Astrocyte of the spinal cord (primary cell): ENCODE data around the gene EGFLAM.

Experiments
- DNase-seq: peaks from one replicate; pipeline ENCODE4 v3.0.0; 2011; ENCODE audit warnings: low read depth, low spot score
- H3K4me3 ChIP-seq: 2 replicates; pipeline ENCODE4 v1.5.1; 2011; ENCODE audit warnings: low read depth, mild to moderate bottlenecking, low read length, moderate library complexity
- CTCF ChIP-seq: IDR thresholded peaks from 2 replicates; pipeline ENCODE4 v1.5.1; 2012; ENCODE audit warnings: low read depth, mild to moderate bottlenecking, low read length, inconsistent platforms
- in situ Hi-C: cut with HindIII; loops from 2 replicates; pipeline ENCODE4 v1.10.0; 2017; ENCODE audit warnings: low sequenced_read_pairs

EGFLAM gene

GRCh38 chr5:38465061-38465460, 206.7 kb downstream of the EGFLAM start:
- no peak overlapping the region for H3K4me3 ChIP-seq
- in situ Hi-C loops: no loop called here
- no peak for DNase-seq
- no peak for TF ChIP-seq CTCF

DNA sequence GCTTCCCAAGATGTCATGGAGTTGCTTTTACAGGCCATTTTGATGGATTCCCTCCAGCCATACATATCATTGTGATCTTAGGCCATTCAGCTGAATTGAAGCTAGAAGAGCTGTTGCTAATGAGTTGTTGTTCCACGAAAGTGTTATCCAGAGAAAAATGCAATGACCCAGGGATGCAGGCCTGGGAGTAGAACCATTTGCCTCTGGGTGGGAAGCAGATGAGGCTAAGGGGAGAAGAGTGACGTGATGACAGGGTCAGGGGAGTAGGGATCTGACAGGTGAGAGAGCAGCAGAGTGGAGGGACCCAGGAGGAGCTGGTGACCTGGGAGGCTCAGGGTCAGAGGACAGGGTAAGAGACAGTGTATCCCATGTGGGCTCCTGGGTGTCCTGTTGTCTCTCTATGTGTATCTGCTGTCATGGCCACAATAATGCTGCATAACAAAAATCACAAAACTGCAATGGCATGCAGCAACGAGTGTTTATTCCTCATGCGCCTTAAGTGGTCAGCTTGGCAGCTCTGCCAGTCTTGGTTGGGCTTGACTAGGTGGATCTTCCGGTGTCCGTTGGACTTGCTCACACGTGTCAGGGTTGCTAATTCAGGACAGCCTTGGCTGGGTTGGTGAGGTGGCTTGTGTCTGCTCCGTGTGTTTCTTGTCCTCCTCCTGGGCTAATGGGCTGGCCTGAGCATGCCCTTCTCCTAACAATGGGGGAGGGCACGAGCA, 207.5 kb downstream of the EGFLAM start:
- DNase-seq: no peak
- TF ChIP-seq CTCF: no peak
- H3K4me3 ChIP-seq: no peak overlapping the region
- in situ Hi-C loops: no loop called here

GRCh38 chr5:38466424-38467189, 208.2 kb downstream of the EGFLAM start:
- in situ Hi-C loops: no loop called here
- no peak for TF ChIP-seq CTCF
- peak; percentile 65 for DNase-seq
- H3K4me3 ChIP-seq: no peak overlapping the region

- DNase-seq: peak; percentile 53
- in situ Hi-C loops: no loop called here
- no peak for TF ChIP-seq CTCF
- no peak overlapping the region for H3K4me3 ChIP-seq
These were observed 209.1 kb downstream of the EGFLAM start for GRCh38 chr5:38467353-38468040.

- no peak overlapping the region for H3K4me3 ChIP-seq
- DNase-seq: peak; percentile 92
- no peak for TF ChIP-seq CTCF
- in situ Hi-C loops: no loop called here
These were observed 209.9 kb downstream of the EGFLAM start for GRCh38 chr5:38468202-38468673.

DNA sequence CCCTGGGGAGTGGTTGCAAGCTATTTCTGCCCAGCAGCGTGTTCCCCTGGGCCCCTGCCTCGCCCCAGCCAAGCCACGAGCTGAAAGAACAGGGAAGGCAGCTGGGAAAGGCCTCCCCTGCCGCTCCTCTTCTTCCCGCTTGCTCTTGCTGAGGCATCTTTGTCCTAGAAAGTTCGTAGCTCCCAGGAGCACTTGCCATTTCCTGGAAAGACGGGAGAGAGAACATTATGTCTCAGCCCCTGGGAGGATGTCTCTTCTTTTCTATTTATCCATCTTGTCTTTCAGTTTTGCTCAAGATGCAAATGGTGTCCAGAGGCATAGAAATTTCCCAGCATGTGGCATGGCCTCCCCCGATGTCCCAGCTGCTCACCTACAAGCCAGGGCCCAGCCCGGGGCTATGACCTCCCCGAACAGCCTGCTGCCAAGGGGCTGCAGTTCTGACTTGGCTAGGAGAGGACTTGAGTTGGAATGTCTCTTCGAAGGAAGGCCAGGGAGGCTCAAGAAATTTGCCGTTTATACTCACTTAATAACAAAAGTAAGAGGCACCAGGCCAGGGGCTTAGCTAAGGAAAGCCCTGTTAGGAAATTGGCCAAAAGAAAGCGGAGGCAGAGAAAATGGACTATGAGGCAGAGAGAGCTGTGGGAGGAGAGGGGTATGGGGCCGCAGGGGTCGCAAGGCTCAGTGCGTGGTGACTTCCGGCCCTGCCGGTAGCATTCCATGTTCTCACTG, 210.8 kb downstream of the EGFLAM start:
- no peak overlapping the region for H3K4me3 ChIP-seq
- no peak for TF ChIP-seq CTCF
- peak; percentile 39 for DNase-seq
- in situ Hi-C loops: no loop called here
